ENCODE measurements around the gene PTGR3.

PTGR3 gene

DNA sequence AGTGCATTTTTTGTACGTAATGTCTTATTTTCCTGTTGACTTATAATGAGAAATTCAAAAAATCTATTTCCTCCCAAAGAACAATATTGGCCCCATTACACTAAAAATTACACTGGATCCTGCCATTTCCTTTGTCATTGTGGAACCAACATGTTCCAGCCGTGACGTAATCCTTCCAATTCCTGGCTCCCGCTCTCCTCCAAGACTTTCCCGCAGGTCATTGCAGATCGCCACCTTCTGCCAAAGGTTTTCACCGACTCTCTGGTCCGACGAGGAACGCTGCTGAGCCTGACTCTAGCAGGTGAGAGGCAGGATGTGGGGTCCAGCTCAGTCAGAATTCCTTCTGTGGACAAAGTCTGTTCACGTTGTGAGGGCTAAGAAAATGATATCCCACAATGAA, 38.0 kb downstream of the PTGR3 start:
- Histone ChIP-seq H3K27ac (no peak overlapping the region), H3K4me1 (no peaks in the 10 kb centered on the region), H3K4me3 (no peak overlapping the region), H3K9me3 (peaks cover 0 to 16% (median 6%) of the 10 kb centered on the region in 3 donors), H3K27me3 (no peaks in the 10 kb centered on the region), H3K36me3 (no peaks in the 10 kb centered on the region)
- DNase-seq = no peak
- TF ChIP-seq, protein P1, sequence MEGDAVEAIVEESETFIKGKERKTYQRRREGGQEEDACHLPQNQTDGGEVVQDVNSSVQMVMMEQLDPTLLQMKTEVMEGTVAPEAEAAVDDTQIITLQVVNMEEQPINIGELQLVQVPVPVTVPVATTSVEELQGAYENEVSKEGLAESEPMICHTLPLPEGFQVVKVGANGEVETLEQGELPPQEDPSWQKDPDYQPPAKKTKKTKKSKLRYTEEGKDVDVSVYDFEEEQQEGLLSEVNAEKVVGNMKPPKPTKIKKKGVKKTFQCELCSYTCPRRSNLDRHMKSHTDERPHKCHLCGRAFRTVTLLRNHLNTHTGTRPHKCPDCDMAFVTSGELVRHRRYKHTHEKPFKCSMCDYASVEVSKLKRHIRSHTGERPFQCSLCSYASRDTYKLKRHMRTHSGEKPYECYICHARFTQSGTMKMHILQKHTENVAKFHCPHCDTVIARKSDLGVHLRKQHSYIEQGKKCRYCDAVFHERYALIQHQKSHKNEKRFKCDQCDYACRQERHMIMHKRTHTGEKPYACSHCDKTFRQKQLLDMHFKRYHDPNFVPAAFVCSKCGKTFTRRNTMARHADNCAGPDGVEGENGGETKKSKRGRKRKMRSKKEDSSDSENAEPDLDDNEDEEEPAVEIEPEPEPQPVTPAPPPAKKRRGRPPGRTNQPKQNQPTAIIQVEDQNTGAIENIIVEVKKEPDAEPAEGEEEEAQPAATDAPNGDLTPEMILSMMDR (IDR thresholded peaks at IDR 0.05) = no peak
- intact Hi-C loops (cut with DNase I; ENCODE audit: low total_unique reads) = no loop called here

DNA sequence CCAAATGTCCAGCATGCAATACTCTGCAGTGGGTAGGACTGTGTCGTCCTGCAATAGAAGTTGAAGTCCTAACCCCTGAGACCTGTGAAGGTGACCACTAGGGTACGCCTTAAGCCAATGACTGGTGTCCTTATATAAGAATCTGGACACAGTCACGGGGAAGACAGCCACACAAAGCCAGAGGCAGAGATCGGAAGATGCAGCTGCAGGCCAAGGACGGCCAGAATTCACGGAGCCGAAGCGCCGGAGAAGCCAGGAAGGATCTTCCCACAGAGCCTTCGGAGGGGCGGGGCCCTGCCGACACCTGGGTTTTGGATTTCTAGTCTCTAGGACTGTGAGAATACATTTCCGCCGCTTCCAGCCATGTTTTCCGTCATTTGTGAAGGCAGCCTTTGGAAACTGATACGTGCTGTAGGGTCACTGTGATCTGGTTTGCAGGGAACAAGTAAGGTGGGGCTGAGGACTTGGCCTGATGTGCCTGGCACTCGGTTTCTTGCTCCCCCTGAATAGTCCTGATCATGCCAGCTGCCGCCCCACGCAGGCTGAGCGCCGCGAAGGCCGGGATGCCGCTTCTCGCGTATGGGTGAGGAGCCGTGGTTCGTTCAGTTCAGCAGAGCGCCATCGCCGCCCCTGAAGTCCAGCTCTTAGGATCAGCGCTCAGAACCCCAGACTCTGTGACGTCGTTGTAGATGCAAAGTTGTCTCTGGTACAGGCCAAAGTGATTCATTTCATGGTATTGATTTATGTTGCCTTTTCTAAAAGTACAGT, 38.7 kb downstream of the PTGR3 start:
- Histone ChIP-seq H3K4me3 (no peak overlapping the region), H3K27ac (no peak overlapping the region)

DNA sequence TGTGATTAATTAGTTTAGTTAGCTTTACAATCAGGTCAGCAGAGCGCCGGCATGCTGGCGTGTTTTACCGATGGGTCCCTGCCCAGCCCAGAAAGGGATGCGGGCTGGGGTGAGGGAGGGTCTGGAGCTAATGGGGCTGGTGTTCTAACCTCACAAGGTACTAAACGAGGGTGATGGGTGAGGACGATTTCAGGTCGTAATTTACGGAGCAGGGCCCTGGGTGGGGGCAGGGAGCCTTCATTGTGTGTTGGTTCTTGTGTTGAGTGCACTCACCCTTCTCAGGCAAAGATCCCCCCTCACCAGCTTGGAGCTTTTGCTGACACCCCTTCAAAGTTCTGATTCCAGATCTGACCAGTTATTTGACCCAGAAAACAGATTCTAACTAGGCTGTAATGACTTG, 39.5 kb downstream of the PTGR3 start:
- intact Hi-C loops (cut with DNase I; ENCODE audit: low total_unique reads) = no loop called here
- no peaks in the 10 kb centered on the region for H3K4me1 ChIP-seq
- TF ChIP-seq, protein P1 (IDR thresholded peaks at IDR 0.05) = no peak
- no peak for DNase-seq
- no peak overlapping the region for H3K4me3 ChIP-seq
- H3K9me3 ChIP-seq = peaks cover 0 to 20% (median 6%) of the 10 kb centered on the region in 3 donors
- no peak overlapping the region for H3K27ac ChIP-seq
- H3K36me3 ChIP-seq = no peaks in the 10 kb centered on the region
- no peaks in the 10 kb centered on the region for H3K27me3 ChIP-seq

More for the DNA sequence above, 38.7 kb downstream of the PTGR3 start:
- no peak for DNase-seq
- Histone ChIP-seq H3K9me3 (peaks cover 0 to 18% (median 6%) of the 10 kb centered on the region in 3 donors), H3K36me3 (no peaks in the 10 kb centered on the region), H3K27me3 (no peaks in the 10 kb centered on the region), H3K4me1 (no peaks in the 10 kb centered on the region)
- intact Hi-C loops (cut with DNase I; ENCODE audit: low total_unique reads) = no loop called here
- TF ChIP-seq, protein P1 (IDR thresholded peaks at IDR 0.05) = no peak

DNA sequence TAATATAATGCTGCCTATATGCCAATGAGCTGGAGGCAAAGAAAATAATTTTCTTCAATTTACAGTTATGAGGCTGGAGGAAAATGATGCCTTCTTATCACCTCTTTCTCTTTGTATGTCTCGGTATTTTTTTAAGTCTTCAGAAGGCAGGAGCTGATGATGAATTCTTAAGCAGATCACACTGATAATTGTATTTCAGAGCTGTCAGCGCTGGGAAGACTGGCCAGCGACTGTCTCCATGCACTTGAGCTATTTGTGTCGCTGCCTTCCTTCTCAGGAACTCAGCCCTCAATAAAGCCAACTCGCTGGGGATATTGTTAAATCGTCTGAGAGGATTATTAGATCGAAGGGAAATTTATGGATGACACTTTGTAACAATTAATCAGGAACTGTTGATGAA, 40.3 kb downstream of the PTGR3 start:
- Histone ChIP-seq H3K4me3 (no peak overlapping the region), H3K27ac (no peak overlapping the region), H3K27me3 (no peaks in the 10 kb centered on the region), H3K9me3 (peaks cover 0 to 12% (median 6%) of the 10 kb centered on the region in 3 donors), H3K36me3 (no peaks in the 10 kb centered on the region), H3K4me1 (no peaks in the 10 kb centered on the region)
- intact Hi-C loops (cut with DNase I; ENCODE audit: low total_unique reads) = no loop called here
- DNase-seq = no peak
- TF ChIP-seq, protein P1 (IDR thresholded peaks at IDR 0.05) = no peak

DNA sequence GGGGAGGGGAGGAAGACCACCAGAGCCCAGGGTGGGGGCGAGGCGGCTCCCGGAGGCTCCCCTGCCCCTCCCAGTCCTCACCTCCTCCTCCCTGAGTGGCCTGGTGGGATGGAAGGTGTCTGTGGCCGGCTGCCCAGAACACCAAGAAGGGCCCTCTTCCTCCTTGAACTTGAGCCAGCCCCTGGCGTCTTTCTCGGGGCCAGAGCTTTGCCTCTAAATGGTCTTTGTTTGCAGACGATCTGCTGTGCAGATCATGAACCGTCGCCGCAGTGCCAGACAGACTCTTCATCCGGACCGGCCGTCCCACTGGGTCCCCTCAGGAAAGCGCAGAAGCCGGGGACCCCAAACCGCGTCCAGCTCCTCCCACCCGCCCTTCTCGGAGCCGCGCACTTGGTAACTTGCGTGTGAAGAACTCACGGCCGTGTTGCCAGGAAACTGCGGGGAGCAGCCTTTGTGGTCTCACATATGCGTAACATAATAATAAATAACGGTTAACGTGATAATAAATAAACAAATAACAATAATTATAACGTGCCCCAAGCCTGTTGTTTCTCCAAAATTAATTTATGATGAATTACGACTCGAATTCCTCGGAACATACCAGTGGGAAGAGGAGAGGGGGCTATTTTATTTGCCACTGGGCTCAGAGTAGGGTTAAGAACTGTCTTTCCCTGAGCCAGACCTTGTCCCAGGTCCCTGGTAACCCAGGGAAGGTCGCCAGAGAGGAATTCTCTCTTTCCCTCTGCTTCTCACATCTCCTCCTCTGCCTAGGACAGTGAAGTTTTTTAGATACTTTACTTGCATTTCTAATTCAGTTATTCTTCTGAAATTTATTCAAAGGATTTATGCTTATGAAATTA, 41.0 kb downstream of the PTGR3 start:
- DNase-seq = no peak
- Histone ChIP-seq H3K36me3 (no peaks in the 10 kb centered on the region), H3K27me3 (no peaks in the 10 kb centered on the region), H3K4me1 (no peaks in the 10 kb centered on the region), H3K9me3 (peaks cover 0 to 9% (median 6%) of the 10 kb centered on the region in 3 donors), H3K4me3 (no peak overlapping the region), H3K27ac (no peak overlapping the region)
- intact Hi-C loops (cut with DNase I; ENCODE audit: low total_unique reads) = no loop called here
- TF ChIP-seq, protein P1 (IDR thresholded peaks at IDR 0.05) = no peak

Data from tibial artery (tissue), 4 donors.